Hepatocyte (in vitro differentiated cells): ENCODE results near the gene CEMIP2.

ENCODE experiments used
- EZH2 ChIP-seq: fragments of 200-600 bp; sonication (generic); IDR thresholded peaks from 2 replicates; pipeline ENCODE4 v1.6.1; 2016; ENCODE audit warnings: antibody characterized with exemption, mild to moderate bottlenecking, borderline replicate concordance
- TF ChIP-seq, protein P1 (sequence below): fragments of 200-600 bp; sonication (generic); IDR thresholded peaks from 2 replicates; pipeline ENCODE4 v1.5.1; 2016; ENCODE audit warnings: antibody characterized with exemption, mild to moderate bottlenecking; ENCODE audit not compliant: poor library complexity

GRCh38 chr9:71664566-71664965 is 103.7 kb downstream of the CEMIP2 start:
- TF ChIP-seq, protein P1, sequence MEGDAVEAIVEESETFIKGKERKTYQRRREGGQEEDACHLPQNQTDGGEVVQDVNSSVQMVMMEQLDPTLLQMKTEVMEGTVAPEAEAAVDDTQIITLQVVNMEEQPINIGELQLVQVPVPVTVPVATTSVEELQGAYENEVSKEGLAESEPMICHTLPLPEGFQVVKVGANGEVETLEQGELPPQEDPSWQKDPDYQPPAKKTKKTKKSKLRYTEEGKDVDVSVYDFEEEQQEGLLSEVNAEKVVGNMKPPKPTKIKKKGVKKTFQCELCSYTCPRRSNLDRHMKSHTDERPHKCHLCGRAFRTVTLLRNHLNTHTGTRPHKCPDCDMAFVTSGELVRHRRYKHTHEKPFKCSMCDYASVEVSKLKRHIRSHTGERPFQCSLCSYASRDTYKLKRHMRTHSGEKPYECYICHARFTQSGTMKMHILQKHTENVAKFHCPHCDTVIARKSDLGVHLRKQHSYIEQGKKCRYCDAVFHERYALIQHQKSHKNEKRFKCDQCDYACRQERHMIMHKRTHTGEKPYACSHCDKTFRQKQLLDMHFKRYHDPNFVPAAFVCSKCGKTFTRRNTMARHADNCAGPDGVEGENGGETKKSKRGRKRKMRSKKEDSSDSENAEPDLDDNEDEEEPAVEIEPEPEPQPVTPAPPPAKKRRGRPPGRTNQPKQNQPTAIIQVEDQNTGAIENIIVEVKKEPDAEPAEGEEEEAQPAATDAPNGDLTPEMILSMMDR = no peak
- no peak for TF ChIP-seq EZH2
